Right renal pelvis (tissue), 4 donors: ENCODE results near the gene EHD1. TPM values are rescaled to one million over a fixed set of nuclear protein-coding genes. Genes with fewer than 3 reads are reported as not detected.

Source experiments
- DNase-seq, 4 donors: peaks; one replicate each; pipeline ENCODE4 v3.0.0-alpha.2; 2013; ENCODE audit warnings: low read depth in 4 of 4, low spot score in 3 of 4, missing footprints in 1 of 4
- polyA plus RNA-seq, 4 donors: library from polyadenylated mRNA; unstranded; fragments of 120-200 nt; gene quantifications; one replicate each; pipeline ENCODE4 v1.2.1, GENCODE V29; 2013; ENCODE audit not compliant: insufficient read length in 4 of 4

Gene EHD1
- polyA plus RNA-seq, 4 donors = 54.1 to 69.5 (median 60.5) TPM

DNA sequence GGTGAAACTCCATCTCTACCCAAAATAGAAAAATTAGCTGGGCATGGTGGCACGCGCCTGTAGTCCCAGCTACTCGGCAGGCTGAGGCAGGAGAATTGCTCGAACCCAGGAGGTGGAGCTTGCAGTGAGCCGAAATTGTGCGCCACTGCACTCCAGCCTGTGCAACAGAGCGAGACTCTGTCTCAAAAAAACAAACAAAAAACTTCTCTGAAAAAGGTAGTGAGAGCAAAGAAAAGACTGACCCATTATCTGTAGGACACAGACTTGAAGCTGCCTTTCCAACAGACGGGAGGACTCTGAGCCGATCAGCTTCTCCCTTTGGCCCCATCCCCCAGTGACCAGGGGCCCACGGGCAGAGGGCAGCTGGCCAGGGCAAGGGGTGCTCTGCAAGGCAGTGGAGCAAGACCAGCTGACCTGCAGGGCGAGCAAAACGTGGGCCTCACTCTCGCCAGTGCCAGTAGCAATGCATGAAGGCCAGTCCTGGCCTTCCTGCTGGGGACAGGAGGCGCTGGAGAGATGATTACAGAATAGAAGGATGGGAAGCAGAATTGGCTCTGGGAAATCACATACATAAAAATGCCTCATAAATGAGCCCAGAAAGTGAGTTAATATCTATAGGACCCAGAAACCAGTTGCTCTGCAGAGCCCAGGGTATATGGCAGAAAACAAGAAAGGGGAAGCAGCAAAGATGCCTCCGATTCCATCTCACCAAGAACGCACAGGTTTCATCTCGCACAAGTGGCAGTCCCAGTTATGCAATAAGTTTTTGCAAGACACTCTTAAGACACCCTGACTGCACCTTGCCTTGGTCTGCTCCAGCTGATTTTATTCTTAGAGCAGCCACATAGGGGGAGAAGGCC, 2.8 kb downstream of the EHD1 start:
- DNase-seq = no peak

- DNase-seq = no peak
Measured at GRCh38 chr11:64874308-64875240, 3.8 kb downstream of the EHD1 start.

GRCh38 chr11:64872790-64873488, 5.5 kb downstream of the EHD1 start:
- DNase-seq = no peak

GRCh38 chr11:64871492-64871891, 6.9 kb downstream of the EHD1 start:
- DNase-seq = no peak

GRCh38 chr11:64870893-64871466, 7.4 kb downstream of the EHD1 start:
- no peak for DNase-seq

- no peak for DNase-seq
Measured at GRCh38 chr11:64870176-64870892, 8.1 kb downstream of the EHD1 start.

- DNase-seq = no peak
Measured at GRCh38 chr11:64869571-64870175, 8.7 kb downstream of the EHD1 start.

DNA sequence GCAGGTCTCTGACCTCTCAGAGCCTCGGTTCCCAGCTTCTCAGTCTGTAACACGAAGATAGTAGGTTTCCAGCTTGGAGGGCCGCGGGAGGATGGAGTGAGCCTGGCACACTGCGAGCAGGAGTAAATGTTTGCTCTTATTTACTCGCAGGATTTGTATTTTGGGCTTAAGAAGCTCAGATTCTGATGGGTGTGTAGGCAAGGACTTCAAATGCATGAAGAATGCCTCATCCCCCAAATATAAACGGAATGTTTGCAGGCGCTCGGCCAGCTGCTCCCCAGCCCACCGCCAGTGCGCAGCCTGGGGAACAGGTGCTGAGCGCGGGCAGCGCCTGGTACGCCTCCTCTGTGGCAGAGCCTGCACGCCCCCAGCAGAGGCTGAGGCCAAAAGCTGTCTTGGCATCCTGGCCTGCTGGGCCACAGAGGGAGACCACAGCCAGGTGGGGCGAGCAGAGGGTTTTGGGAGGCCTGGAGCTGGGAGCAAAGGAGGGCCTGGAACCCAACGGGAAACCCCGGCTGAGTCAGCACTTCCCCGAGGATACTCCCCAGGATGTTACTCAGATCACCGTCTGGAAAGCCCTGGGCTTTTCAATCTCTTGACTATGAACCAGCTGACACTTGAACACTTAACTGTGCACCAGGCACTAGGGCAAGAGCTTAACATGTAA, 9.4 kb downstream of the EHD1 start:
- no peak for DNase-seq

DNA sequence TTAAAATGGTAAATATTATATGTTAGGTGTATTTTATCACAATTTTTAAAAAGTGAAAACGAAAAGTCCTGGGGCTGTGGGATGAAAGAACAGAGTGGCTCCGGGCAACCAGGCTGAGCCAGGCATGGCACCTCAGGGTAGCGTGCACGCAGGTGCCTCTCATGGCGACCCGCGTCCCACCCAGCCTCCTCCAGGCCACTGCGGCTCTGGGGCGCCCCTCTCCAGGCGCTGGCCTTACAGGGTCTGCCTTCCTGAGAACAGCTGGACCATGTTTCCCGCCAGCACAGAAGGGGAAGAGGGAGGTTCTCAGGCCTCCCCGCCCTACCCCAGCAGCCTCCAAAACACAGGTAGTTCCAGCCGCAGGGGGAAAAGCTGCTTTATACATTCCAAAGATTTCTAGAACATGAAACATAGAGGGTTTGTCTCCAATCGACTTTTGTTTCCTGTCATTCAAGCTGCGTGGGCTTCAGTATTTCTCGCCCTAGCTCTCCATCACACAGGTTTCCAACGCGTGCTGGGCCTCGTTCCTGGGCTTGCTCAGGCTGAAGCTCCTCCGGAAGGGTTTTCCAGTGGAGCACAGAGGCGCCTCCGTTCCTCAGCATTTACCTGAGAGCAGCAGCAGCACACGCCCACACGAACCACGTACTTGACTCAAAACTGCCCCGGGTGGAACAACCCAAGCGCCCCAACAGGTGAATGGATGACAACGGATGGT, 10.5 kb downstream of the EHD1 start:
- DNase-seq = no peak

- DNase-seq = no peak
Measured at GRCh38 chr11:64866173-64866491, 12.3 kb downstream of the EHD1 start.

DNA sequence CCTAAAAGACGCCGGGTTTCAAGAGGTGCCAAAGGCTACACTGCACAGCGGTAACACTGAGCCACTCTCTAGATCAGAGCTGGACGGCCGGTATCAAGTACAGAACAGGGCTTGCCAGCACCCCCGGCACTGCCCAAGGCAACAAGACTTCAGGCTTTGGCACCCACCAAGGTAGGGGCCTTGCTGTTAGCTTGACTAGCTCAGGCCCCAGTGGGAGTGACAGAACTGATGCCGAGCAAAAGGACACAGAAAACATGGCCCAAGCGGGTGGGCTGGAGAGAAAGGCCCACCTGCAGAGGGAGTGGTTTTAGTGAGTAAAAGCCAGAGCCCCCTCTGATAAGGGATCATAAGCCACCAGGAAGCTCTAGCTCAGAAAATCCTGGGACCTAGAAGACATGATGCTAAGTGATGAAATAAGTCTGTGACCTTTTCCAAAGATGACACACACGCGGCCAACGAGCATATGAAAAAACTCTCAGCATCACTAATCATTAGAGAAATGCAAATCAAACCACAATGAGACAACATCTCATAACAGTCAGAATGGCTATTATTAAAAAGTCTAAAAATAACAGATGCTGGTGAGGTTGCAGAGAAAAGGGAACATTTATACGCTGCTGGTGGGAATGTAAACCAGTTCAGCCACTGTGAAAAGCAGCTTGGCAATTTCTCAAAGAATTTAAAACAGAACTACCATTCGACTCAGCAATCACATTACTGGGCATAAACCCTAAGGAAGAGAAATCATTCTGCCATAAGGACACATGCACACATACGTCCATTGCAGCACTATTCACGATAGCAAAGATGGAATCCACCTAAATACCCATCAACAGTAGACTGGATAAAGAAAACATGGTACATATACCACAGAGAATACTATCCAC, 12.9 kb downstream of the EHD1 start:
- no peak for DNase-seq

GRCh38 chr11:64864473-64865285, 13.7 kb downstream of the EHD1 start:
- no peak for DNase-seq

DNA sequence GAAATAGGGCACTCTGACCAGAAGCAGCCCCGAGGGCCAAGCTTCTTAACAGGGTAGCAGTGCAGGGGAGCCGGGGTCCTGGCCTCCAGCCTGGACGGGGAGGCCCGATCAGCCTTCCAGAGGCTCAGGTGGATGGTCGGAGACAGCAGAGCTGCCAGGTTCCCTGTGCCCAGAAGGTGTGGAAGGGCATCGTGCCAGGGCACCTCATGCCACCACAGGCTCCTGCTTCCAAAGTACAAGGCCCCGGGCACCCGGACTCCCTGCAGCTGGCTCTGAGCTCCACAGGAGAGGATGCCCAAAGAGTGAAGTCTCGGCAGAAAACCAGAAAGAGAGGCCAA, 14.3 kb downstream of the EHD1 start:
- no peak for DNase-seq

GRCh38 chr11:64863391-64864060, 14.9 kb downstream of the EHD1 start:
- no peak for DNase-seq

- no peak for DNase-seq
Measured at GRCh38 chr11:64862987-64863390, 15.4 kb downstream of the EHD1 start.
